Middle frontal gyrus (tissue), 1 donor: ENCODE measurements around the gene C9orf50.
"Not testable (repeated sequence)": the region's sequence is repeated elsewhere in the genome, so short reads cannot be mapped to it uniquely, and the experiment has no call there.

Source experiments
- DNase-seq: peaks from one replicate; pipeline ENCODE4 v3.0.0-alpha.2; 2015; ENCODE audit warnings: low spot score; ENCODE audit errors: extremely low spot score

Gene C9orf50, protein sequence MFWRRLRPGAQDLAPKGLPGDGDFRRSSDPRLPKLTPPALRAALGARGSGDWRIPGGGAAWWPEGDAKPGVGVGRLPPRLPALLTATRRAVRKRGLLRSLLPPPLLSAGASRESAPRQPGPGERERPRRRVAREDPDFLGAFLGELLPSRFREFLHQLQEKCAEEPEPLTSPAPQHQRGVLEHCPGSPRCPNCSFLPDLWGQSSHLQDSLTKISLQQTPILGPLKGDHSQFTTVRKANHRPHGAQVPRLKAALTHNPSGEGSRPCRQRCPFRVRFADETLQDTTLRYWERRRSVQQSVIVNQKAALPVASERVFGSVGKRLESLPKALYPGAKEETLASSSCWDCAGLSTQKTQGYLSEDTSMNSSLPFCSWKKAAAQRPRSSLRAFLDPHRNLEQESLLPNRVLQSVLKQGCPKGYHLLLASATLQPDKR

DNA sequence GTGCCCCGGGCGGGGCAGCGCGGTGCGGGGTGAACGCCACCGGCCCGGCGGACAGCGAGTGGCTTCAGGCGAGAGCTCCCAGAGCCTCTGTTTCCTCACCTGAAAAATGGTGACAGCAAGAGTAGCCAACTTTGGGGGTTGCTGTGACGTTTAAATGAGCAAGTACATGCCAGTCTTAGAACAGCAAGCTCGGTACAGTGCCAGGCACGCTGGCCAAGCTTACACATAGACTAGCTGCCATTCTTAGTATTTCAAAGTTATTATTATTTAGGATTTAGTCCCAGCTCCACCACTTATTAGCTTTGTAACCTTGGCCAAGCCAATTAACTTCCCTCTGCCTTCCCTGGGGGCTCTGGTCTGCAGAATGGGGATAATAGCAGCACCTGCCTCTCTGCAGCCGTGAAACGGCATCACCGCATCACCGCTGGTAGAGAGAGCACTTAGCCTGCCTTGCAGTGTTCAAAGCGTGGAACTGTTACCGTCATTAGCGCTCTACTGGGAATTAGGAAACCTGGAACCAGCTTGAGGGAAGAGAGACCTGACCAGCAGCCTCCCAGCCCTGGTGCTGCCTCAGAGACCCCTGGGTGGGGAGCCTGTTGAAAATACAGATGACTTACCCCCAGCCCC is at the start of gene C9orf50:
Gene C9orf50 (minus strand): TSS at position 433 of the 627 bp plus-strand sequence. CDS start 527 bp downstream, outside the sequence.
- DNase-seq: no peak

DNA sequence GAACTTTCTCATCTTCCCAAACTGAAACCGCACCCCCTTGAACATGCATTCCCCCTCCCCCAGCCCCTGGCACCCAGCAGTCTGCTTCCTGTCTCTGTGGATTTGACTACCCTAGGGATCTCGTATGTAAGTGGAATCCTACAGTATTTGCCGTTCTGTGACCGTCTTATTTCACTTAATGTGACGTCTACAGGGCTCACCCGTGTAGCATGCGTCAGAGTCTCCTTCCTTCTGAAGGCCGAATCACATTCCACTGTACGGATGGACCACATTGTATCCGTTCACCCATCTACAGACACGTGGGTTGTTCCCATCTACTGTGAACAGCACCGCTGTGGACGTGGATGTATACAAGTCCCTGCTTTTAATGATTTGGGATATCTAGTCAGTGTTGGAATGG is 49.0 kb upstream of the C9orf50 start:
- no peak for DNase-seq

DNA sequence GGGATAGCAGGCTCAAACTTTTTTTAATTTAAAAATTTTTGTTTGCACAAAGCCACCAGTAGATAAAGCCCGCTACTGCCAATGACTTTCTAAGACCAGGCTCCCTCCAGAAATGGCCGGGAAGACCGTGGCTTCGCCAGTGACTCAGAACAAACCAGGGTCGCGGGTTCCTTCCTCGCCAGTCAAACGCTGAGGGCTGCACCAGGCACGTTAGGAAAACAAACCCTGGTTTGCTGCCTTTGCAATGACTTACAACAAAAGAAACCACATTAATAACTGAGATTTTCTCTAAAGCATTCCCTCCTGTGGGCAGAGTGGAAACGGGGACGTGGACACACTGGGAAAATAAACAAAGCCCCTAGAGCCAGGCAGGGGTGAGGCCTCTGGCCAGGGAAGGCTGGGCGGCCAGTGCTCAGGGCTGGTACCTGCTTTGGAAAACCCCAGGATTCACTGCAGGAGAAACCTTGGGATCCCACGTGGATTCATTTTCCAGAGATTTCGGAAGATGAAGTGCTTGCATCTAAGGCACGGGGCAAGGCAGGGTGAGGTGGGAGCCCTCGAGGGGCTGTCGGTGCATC is 48.3 kb upstream of the C9orf50 start:
- no peak for DNase-seq

DNA sequence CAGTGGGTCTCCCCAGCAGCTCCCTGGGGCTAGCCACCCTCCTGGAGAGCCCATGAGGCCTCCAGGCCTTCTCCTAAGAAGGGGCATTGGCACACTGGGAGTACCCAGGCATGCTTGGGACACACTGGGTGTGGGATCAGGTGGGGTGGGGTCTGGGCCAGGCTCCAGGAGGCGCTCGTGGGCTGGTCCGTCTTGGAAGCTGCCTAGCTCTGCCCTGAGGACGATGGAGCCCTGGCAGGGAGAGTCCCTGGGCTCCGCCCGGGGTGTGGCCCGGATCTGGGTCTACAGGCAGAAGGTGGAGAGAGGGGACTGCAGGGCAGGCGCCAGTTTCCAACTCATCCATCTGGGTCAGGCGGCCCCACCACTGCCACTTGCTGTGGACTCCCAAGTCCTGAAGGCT is 46.9 kb upstream of the C9orf50 start:
- DNase-seq: no peak

DNA sequence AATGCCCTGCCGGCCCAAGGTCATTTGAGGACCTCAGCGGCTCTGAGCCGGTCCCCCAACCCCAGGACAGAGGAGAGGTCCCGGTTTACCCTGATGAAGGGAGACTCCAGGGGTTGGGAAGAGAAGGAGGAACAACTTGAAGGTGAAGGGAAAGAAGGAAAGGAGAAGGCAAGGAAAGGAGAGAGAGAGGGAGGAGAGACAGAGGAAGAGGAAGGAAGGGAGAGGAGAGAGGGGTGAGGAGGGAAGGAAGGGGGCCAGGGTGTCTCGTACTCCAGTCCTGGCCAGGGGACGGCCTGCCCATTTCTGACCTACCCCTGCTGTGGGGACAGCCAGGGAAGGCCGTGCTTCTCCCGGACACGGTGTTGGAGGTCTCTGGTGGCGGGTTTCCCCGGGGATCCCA is 46.5 kb upstream of the C9orf50 start:
- DNase-seq: no peak

DNA sequence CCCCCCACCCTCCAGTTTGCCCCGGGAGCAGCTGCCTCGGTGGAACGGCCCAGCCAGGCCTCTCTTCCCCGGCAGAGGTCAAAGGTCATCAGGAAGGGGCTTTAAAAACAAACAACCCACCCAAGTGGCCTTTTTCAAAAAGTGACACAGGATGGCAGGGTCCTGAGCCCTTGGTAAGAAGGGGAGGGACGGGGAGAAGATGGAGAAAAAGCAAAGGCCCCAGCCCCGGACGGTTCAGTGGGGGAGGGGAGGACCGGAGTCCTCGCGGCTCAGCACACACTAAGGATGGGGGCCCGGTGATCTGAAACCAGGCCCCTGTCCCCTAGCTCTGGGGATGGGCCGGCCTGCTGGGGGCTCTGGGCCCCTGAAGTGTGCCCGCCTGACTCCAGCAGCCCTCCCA is 45.7 kb upstream of the C9orf50 start:
- no peak for DNase-seq

DNA sequence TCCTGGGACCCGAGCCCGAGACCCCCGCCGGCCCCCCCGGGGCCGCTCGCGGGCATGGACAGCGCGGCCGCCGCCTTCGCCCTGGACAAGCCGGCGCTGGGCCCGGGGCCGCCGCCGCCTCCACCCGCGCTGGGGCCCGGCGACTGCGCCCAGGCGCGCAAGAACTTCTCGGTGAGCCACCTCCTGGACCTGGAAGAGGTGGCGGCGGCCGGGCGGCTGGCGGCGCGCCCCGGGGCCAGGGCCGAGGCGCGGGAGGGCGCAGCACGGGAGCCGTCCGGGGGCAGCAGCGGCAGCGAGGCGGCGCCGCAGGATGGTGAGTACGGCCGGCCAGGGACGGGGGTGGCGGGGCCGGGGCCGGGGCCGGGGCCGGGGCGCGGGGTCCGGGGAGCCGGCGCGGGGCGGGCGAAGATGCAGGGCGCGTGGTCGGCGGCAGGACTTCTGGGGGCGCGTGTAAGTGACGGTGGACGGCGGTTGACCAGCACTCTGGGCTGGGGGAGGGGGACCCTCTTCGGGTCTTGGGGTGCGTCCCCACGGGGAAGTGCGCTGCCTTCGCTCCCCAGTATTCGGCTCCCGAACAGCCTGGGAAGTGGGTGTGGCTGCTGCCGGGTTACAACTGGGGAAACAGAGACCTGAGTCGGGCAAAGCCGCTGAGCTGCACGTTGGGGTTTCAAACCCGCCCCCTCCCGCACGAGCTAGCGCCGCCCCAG is 45.1 kb upstream of the C9orf50 start:
- DNase-seq: no peak

DNA sequence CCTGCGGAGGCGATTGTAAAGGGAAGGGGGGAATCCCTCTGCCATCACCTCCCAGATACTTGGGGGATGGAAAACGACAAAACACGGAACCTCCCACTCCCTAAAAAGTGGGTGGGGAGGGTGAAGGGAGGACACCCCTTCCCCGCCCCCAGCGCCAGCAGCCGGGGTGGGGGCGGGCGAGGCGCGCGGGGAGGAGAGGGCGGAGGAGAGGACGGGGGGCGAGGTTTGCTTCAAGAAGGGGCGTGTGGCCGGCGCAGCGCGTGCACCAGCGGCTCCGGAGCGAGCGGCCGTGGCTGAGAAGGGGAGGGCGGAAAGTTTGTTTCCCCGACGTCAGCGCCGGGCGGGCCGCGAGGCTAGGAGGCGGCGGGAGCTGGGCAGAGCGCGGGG is 44.5 kb upstream of the C9orf50 start, which contains the start of gene PRRX2:
Gene PRRX2 (plus strand): TSS at position 259 of the 387 bp plus-strand sequence. CDS start 221 bp downstream, outside the sequence.
- no peak for DNase-seq

DNA sequence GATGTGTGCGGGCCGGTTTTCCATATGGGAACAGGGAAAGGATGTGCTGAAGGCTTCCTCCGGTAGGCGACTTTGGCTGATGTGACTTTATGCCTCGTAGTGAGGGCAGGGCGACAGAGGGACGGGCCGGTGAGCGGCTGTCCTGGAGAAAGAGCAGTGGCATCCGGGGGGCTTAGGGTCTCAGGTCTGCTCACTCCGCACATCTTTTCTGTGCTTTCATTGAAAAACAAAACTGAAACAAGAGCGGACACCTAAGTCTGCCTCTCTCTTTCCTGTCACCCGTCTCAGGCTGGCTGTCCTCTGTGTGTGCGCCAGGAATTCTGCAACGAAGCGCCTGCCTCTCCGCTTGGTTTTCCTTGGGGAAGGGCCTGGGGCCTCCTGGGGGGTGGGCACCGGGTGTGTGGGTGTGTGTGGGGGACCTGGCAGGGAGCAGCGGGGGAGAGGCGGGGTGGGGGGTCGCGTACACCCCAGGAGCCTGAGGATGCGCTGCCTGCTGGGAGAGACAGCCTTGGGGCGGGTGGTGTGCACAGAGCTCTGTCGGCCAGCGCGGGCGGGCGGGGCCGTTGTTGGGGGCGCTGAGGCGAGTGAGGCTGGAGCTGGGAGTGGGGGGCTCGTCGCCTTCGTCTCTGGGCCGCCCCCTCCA is 44.0 kb upstream of the C9orf50 start:
- DNase-seq: no peak

DNA sequence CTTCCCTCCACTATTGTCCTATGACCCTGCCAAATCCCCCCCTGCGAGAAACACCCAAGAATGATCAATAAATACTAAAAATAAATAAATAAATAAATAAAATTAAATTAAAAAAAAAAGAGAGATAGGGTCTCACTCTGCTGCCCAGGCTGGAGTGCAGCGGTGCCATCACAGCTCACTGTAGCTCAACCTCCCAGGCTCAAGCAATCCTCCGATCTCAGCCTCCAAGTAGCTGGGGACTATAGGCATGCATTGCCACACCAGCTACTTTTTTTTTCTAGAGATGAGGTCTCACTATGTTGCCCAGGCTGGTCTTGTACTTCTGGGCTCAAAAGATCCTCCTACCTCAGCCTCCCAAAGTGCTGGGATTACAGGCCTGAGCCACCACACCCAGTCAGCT is 41.3 kb upstream of the C9orf50 start:
- DNase-seq: not testable (repeated sequence)

DNA sequence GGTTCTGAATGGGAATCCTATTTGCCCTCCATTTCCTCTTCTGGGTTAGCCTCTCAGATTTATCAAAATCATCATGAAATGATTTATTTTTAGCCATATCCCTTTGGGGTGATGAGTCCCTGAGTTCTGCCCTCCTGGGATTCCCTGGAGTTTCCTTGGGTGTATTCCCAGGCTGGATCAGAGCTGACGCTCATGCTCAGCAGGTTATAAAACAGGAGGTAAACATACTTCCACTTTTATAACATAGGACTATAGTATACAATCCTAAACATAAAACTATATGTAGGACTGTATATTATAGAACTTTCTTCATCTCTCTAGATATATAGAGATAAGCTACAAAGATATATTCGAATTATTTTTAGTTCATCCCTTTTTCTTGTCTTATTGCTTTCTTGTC is 40.1 kb upstream of the C9orf50 start:
- no peak for DNase-seq

DNA sequence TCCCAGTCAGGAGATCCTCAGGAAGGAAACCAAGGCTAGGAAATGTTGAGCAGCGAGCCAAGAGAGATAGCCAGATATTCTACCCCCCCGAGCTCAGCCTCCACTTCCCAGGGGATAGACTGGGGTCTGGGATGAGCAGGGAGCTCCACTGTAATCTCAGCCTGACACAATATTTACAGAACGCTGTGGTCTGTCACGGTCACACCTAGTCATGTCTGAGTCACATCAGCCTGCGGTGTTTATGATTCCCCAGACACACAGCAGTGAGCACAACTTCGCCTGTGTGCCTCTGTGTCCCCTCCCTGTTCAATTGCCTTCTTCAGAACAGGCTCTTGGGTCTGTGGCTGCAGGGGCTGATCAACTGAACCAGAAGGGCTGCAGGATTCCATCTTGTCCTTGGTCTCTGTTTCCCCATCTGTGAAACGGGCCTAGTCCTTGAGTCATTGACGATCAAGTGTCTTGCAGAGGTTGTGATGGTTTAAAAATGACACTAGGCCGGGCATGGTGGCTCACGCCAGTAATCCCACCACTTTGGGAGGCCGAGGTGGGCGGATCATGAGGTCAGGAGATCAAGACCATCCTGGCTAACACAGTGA is 36.0 kb upstream of the C9orf50 start:
- no peak for DNase-seq

DNA sequence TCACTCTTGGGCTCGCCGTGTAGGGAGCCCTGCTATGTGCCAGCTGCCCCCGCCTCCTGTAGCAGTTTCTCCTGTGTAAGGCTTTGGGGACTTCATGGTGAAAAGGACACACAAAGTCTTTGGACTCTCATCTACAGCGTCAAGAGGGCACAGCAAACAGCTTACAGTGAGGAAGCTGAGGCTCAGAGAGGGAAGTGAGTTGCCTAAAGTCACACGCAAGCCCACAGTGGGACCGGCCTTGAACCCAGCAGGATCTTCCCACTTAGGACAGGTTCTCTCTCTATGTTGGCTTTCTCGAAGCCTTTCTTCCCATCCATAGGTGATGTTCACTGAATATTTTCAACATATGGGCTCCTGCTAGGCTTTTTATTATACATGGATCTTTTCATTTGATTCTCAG is 34.8 kb upstream of the C9orf50 start:
- DNase-seq: no peak

DNA sequence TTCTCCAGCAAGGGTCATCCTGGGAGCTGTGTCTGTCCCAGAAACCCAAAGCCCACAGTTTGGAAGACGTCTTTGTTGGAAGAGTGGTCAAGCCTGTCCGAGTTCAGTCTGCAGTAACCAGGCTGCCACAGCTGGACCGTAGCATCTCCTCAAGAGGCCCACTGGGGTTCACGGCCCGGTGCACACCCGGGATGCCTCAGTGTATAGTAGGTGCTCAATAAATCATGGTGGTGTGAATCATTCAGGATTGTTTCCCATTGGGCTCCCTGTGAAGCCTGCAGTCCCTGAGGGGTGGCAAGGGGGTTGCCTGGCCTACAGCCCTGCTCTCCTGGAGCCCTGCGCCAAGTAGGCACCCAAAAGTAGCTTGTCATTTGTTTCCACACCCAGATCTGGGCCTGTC is 34.3 kb upstream of the C9orf50 start:
- no peak for DNase-seq

DNA sequence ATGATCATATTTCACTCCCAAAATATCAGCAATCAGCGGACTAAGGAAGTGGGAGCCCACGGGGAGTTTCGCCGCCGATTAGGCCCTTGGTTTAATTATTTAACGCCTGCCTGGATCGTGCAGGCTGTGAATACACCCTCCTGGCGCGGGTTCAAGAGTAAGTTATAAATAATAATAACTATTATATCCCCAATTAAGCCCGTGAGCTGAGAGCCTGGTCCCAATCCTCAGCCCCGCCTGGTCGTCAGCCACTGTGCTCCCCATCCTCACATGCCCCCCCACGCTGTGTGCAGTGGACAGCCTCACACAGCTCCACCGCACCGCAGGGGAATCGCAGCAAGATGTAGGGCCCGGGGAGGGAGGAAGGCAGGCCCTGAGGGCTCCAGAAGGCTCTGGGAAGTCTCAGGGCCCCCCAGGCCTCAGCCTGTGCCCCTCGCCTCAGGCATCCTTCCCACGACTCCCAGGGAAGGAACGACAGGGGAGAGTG is 33.7 kb upstream of the C9orf50 start:
- no peak for DNase-seq

DNA sequence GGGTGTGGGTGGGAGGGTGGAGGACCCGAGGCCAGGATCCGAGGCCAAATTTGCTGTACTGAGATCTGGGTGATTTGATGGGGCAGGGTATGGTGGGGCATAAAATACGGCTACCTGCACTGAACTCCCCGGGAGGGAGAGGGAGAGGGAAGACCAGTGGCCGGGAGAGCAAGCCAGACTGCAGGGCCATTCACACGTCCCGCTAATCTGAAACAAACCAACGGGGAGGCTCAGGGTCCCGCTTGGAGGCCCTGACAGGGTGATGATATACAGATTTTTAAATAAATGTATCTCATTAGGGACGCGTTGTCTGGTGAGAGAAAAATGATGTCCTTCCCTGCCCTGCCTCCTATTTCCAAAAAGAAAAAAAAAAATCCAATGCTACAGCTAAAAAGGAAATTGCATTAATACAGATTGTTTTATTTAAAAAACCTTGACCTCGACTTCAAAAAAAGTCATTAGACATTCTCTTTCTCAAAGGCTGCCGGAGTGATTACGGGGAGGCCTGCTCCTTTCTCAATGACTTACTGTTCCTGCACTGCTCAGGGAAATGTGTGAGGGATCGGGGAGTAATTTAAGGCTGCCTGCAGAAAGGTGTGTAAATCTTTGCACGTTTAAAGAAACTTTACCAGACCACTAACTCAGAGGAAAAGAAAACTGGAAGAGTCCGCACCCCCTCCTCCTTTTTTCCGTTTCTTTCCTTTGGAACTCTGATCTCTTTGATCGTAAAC is 33.1 kb upstream of the C9orf50 start:
- DNase-seq: no peak

DNA sequence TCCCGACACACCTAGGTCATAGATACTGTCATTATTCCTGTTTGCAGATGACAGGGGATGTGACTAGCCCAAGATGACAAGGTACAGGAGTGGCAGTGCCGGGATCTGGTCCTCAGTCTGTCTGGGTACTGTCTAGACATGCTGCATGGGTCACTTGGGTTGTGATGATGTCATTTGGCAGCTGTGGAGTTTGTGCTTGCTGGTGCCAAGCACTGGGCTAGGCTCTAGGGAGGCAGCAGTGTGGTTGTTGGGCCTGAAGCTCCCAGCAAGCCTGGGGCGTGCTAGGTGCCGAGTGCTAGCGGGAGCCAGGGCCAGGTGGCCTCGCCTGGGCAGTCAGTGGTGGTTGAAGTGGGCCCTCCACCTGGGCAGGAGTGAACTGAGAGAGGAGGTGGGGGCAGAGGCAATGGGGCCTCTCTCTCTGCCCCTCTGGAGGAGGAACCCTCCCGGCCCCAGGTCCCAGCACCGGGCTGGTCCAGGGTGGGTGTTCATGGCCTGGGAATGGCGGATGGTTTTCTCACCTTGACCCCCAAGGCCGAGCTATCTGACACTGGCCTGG is 29.9 kb upstream of the C9orf50 start:
- no peak for DNase-seq

DNA sequence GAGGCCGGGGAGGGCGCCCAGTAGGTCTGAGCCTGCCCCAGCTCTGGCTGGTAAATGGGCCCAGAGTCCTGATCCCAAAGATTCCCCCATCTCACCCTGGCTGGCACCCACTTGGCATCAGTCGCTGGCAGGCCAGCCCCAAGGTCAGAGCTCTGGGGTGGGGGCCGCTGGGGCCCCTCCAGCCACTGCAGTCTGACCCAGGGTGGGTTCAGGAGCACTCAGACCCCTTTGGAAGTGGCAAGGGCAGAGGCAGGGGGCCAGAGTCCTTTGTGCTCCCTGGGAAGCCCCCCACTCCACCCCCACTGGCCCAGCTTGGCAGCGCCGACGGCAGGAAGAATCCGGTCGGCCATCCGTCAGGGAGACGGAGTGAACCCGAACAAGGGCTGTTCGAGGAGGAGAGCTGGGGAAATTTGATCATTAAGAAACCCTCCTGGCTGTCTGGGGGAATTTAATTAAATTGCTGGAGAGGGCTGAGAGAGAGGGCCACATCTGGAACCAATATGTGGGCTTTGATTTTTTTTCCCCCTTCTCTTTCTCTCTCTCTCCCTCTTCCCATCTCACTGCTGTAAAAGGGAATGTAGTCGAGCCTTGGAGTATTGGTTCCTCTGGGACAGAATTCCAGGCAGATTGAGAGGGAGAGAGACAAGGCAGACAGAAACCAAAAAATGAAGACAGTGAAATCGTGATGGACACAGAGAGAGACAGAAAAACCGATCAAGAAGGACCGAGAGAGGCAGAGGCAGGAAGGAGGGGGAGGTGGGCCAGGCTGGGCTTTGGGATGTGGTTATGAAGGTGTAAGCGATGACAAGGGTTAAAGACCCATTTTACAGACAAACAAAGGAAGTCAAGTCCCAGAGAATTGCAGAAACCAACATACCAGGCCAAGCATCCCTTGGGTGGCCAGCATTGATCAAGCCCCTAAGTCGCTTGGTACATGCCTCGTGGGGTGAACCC is 29.1 kb upstream of the C9orf50 start:
- no peak for DNase-seq

DNA sequence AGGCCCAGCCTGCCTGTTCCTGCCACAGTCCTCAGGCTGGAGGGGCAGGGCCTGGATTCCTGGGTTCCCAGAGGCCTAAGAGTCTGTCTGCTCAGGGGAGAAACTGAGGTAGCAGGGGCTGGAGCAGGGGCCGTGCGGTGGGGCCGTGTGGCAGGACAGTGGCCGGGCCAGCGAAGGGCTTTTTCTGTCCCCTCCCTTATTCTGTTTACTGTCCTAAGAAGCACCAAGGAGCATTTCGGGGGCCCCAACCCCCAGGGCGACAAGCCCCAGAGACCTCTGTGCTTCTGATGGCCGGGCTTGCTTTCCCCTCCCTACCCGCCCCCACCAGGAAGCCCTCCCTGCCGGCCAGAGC is 27.8 kb upstream of the C9orf50 start:
- no peak for DNase-seq
